Kidney (tissue), 14 donors: Measurements from ENCODE around the gene ANXA5. TPM values are rescaled to one million over a fixed set of nuclear protein-coding genes. Genes with fewer than 3 reads are reported as not detected.

Experiments
- DNase-seq, 5 donors: peaks; one replicate each; pipeline ENCODE4 v3.0.0-alpha.2; 2013 to 2020
- FAIRE-seq: peaks from 2 replicates; lab custom pipeline; 2012; peaks lifted over from hg19 to GRCh38; lab: Jason Lieb, UNC
- H3K27ac ChIP-seq, 2 donors: one replicate each; pipeline ENCODE4 v1.7.0; 2013; ENCODE audit warnings: low read depth in 2 of 2, low read length in 2 of 2, inconsistent platforms in 1 of 2
- H3K27me3 ChIP-seq: one replicate; pipeline ENCODE4 v1.7.1; 2013; ENCODE audit warnings: low read length, inconsistent platforms; ENCODE audit not compliant: control insufficient read depth, insufficient read depth
- H3K36me3 ChIP-seq, 3 donors: one replicate each; pipeline versions ENCODE4 v1.7.0 to v1.7.1; 2013; ENCODE audit warnings: low read length in 3 of 3, control low read depth in 1 of 3, inconsistent platforms in 1 of 3; ENCODE audit not compliant: insufficient read depth in 3 of 3, control insufficient read depth in 2 of 3
- H3K4me1 ChIP-seq, 3 donors: one replicate each; pipeline versions ENCODE4 v1.7.0 to v1.7.1; 2013; ENCODE audit warnings: low read length in 3 of 3, inconsistent platforms in 1 of 3, low read depth in 1 of 3; ENCODE audit not compliant: control insufficient read depth in 2 of 3, insufficient read depth in 2 of 3
- H3K4me3 ChIP-seq, 3 donors: one replicate each; pipeline versions ENCODE4 v1.7.0 to v1.8.1; 2013; ENCODE audit warnings: low read length in 3 of 3, control low read depth in 1 of 3, inconsistent platforms in 1 of 3
- H3K9ac ChIP-seq, 3 donors: one replicate each; pipeline versions ENCODE4 v1.7.0 to v1.7.1; 2013; ENCODE audit warnings: low read length in 3 of 3, control low read depth in 1 of 3, inconsistent platforms in 1 of 3
- H3K9me3 ChIP-seq, 3 donors: one replicate each; pipeline versions ENCODE4 v1.7.0 to v1.7.1; 2013; ENCODE audit warnings: low read length in 3 of 3, control low read depth in 1 of 3, inconsistent platforms in 1 of 3; ENCODE audit not compliant: control insufficient read depth in 2 of 3, insufficient read depth in 1 of 3
- CTCF ChIP-seq: IDR thresholded peaks from 3 replicates; pipeline ENCODE4 v1.5.1; 2012; ENCODE audit warnings: mild to moderate bottlenecking, moderate library complexity, borderline replicate concordance; ENCODE audit not compliant: insufficient read depth; ENCODE audit errors: extremely low read depth
- intact Hi-C: fragments of 100-400 bp; cut with DNase I; formaldehyde crosslinking; loops from one replicate; pipeline ENCODE4 v1.11.1; 2022
- polyA plus RNA-seq: library from polyadenylated mRNA; stranded (reverse); fragments of 350-450 nt; fragmentation: Illumina TruSeq; extraction: RNeasy Lipid Tissue Mini Kit (QIAGEN cat#74804); gene quantifications from one replicate; pipeline ENCODE4 v1.2.3, GENCODE V29; 2014; ENCODE audit warnings: low read depth, low replicate concordance; ENCODE audit not compliant: insufficient read depth
- total RNA-seq: library from RNA; stranded (reverse); fragmentation: NEBNext Ultra II Directional; extraction: Animal tissue kit (Norgen Biotek cat#: 25700); gene quantifications from one replicate; pipeline ENCODE4 v1.2.1, GENCODE V29; 2021
- donor health status: control.
- donor health status: control.
- donor health status: control.
- donor health status: control.
- donor health status: control.
- donor health status: DM: yes; HTN: yes; CAD: no.
- donor health status: Normal renal cell carcinoma (clear cell type).

ANXA5 gene
- total and polyA plus RNA-seq, 2 donors from 2014 or later: 248 to 302 TPM

- H3K36me3 ChIP-seq: no peaks in the 10 kb centered on the region
- intact Hi-C loops: no loop called here
- FAIRE-seq: no peak
- no peak overlapping the region for H3K27ac ChIP-seq
- TF ChIP-seq CTCF: no peak
- H3K9ac ChIP-seq: no peak overlapping the region
- H3K9me3 ChIP-seq: no peaks in the 10 kb centered on the region
- no peak overlapping the region for H3K4me3 ChIP-seq
- H3K4me1 ChIP-seq: no peaks in the 10 kb centered on the region
- DNase-seq: no peak
- H3K27me3 ChIP-seq: no peaks in the 10 kb centered on the region
Measured at GRCh38 chr4:121655320-121656268, 41.2 kb downstream of the ANXA5 start.

GRCh38 chr4:121654738-121655137 lies 42.0 kb downstream of the ANXA5 start:
- Histone ChIP-seq H3K9me3 (no peaks in the 10 kb centered on the region), H3K4me3 (no peak overlapping the region), H3K27me3 (no peaks in the 10 kb centered on the region), H3K36me3 (no peaks in the 10 kb centered on the region), H3K9ac (no peak overlapping the region), H3K27ac (no peak overlapping the region), H3K4me1 (no peaks in the 10 kb centered on the region)
- DNase-seq (no peak), FAIRE-seq (no peak)
- intact Hi-C loops: no loop called here
- no peak for TF ChIP-seq CTCF

DNA sequence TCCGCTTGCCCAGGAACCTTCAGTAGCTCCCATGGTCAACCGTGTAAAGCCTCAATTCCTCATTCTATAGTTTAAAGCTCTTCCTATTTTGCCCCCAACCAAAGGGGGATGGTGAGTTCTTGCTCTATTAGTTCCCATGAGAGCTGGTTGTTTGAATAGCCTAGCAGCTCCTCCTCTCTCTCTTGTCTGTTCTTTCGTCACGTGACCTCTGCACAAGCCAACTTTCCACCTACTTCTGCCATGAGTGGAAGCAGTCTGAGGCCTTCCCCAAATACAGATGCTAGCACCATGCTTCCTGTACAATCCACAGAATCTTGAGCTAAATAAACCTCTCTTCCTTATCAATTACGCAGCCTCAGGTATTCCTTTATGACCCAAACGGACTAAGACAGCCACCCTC lies 42.8 kb downstream of the ANXA5 start:
- intact Hi-C loops: no loop called here
- Histone ChIP-seq H3K4me1 (no peaks in the 10 kb centered on the region), H3K36me3 (no peaks in the 10 kb centered on the region), H3K9ac (no peak overlapping the region), H3K9me3 (no peaks in the 10 kb centered on the region), H3K27me3 (no peaks in the 10 kb centered on the region), H3K27ac (no peak overlapping the region), H3K4me3 (no peak overlapping the region)
- FAIRE-seq (no peak), DNase-seq (no peak)
- TF ChIP-seq CTCF: no peak
